Measurements from ENCODE around the gene SLC17A2. TPM values are rescaled to one million over a fixed set of nuclear protein-coding genes. Genes with fewer than 3 reads are reported as not detected.
"Not testable (repeated sequence)": the region's sequence is repeated elsewhere in the genome, so short reads cannot be mapped to it uniquely, and the experiment has no call there.

The SLC17A2 gene
- total and polyA plus RNA-seq, 7 donors = not detected

- H3K4me3 ChIP-seq = no peak overlapping the region
- ATAC-seq (no peak), DNase-seq (no peak)
- 85 to 92% (median 91%) methylated on average over 2 of the region's 2 CpGs for WGBS, 3 donors
- H3K36me3 ChIP-seq (ENCODE audit: insufficient read depth in 1 of 2, low read depth in 1 of 2) = no peaks in the 10 kb centered on the region
- intact Hi-C loops (cut with DNase I) = no loop called here
- H3K4me1 ChIP-seq = no peaks in the 10 kb centered on the region
- no peaks in the 10 kb centered on the region for H3K9me3 ChIP-seq
- H3K27me3 ChIP-seq (ENCODE audit: insufficient read depth in 3 of 3, low read length in 2 of 3) = no peaks in the 10 kb centered on the region
- no peak overlapping the region for H3K27ac ChIP-seq
- TF ChIP-seq, protein P1, sequence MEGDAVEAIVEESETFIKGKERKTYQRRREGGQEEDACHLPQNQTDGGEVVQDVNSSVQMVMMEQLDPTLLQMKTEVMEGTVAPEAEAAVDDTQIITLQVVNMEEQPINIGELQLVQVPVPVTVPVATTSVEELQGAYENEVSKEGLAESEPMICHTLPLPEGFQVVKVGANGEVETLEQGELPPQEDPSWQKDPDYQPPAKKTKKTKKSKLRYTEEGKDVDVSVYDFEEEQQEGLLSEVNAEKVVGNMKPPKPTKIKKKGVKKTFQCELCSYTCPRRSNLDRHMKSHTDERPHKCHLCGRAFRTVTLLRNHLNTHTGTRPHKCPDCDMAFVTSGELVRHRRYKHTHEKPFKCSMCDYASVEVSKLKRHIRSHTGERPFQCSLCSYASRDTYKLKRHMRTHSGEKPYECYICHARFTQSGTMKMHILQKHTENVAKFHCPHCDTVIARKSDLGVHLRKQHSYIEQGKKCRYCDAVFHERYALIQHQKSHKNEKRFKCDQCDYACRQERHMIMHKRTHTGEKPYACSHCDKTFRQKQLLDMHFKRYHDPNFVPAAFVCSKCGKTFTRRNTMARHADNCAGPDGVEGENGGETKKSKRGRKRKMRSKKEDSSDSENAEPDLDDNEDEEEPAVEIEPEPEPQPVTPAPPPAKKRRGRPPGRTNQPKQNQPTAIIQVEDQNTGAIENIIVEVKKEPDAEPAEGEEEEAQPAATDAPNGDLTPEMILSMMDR (IDR thresholded peaks at IDR 0.05) = no peak
Observed at GRCh38 chr6:25952535-25952934, 22.0 kb upstream of the SLC17A2 start.

- TF ChIP-seq, protein P1 (IDR thresholded peaks at IDR 0.05) = no peak
Observed at GRCh38 chr6:25951296-25952032, 21.0 kb upstream of the SLC17A2 start.

GRCh38 chr6:25950297-25950696 lies 19.8 kb upstream of the SLC17A2 start:
- DNase-seq = no peak
- H3K4me3 ChIP-seq = no peak overlapping the region
- H3K4me1 ChIP-seq = no peaks in the 10 kb centered on the region
- TF ChIP-seq, protein P1 (IDR thresholded peaks at IDR 0.05) = no peak
- H3K9me3 ChIP-seq = no peaks in the 10 kb centered on the region
- no peaks in the 10 kb centered on the region for H3K36me3 ChIP-seq (ENCODE audit: insufficient read depth in 1 of 2, low read depth in 1 of 2)
- ATAC-seq = no peak
- intact Hi-C loops (cut with DNase I) = no loop called here
- no peaks in the 10 kb centered on the region for H3K27me3 ChIP-seq (ENCODE audit: insufficient read depth in 3 of 3, low read length in 2 of 3)
- H3K27ac ChIP-seq = no peak overlapping the region
- 60 to 64% (median 62%) methylated on average over 4 of the region's 4 CpGs for WGBS, 3 donors

More at GRCh38 chr6:25951296-25952032, 21.0 kb upstream of the SLC17A2 start:
- 72 to 76% (median 72%) methylated on average over 7 of the region's 7 CpGs for WGBS, 3 donors
- Histone ChIP-seq H3K4me1 (no peaks in the 10 kb centered on the region), H3K9me3 (no peaks in the 10 kb centered on the region), H3K27ac (no peak overlapping the region), H3K27me3 (ENCODE audit: insufficient read depth in 3 of 3, low read length in 2 of 3) (no peaks in the 10 kb centered on the region), H3K4me3 (no peak overlapping the region), H3K36me3 (ENCODE audit: insufficient read depth in 1 of 2, low read depth in 1 of 2) (no peaks in the 10 kb centered on the region)
- intact Hi-C loops (cut with DNase I) = no loop called here
- no peak for DNase-seq
- ATAC-seq = no peak

- no peak for DNase-seq
- H3K27me3 ChIP-seq (ENCODE audit: insufficient read depth in 3 of 3, low read length in 2 of 3) = no peaks in the 10 kb centered on the region
- no peaks in the 10 kb centered on the region for H3K4me1 ChIP-seq
- ATAC-seq = no peak
- TF ChIP-seq, protein P1 (IDR thresholded peaks at IDR 0.05) = no peak
- H3K9me3 ChIP-seq = no peaks in the 10 kb centered on the region
- no peak overlapping the region for H3K4me3 ChIP-seq
- WGBS, 3 donors = 79 to 87% (median 85%) methylated on average over 1 of the region's 1 CpG
- no peak overlapping the region for H3K27ac ChIP-seq
- no peaks in the 10 kb centered on the region for H3K36me3 ChIP-seq (ENCODE audit: insufficient read depth in 1 of 2, low read depth in 1 of 2)
- intact Hi-C loops (cut with DNase I) = no loop called here
Observed at GRCh38 chr6:25949695-25950094, 19.2 kb upstream of the SLC17A2 start.

DNA sequence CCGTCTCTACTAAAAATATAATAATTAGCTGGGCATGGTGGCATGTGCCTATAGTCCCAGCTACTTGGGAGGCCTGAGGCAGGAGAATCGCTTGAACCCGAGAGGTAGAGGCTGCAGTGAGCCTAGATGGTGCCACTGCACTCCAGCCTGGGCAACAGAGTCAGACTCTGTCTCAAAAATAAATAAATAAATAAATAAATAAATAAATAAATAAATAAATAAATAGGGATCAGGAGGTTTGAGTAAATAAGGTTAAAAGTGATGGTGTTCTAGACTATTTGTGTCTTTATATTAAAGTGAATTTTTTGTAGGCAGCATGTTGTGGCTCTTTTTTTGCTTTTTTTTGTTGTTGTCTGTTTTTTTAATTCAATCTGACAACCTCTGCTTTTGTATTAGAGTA lies 17.0 kb upstream of the SLC17A2 start:
- H3K27me3 ChIP-seq (ENCODE audit: insufficient read depth in 3 of 3, low read length in 2 of 3); DNase-seq; intact Hi-C loops (cut with DNase I); H3K4me1 ChIP-seq; ATAC-seq; H3K36me3 ChIP-seq (ENCODE audit: insufficient read depth in 1 of 2, low read depth in 1 of 2); H3K9me3 ChIP-seq; H3K4me3 ChIP-seq; H3K27ac ChIP-seq: not testable (repeated sequence)
- 90 to 99% (median 93%) methylated on average over 3 of the region's 3 CpGs for WGBS, 3 donors

All from psoas muscle (tissue), 8 donors.